Epithelial cell of prostate (primary cell): Measurements from ENCODE around the gene SMIM21.

Experiments
- DNase-seq: peaks from one replicate; pipeline ENCODE4 v3.0.0-alpha.2; 2011; ENCODE audit warnings: low read depth, low spot score
- H3K27ac ChIP-seq: fragments of 450-650 bp; 2 replicates; pipeline ENCODE4 v1.5.1; 2017; ENCODE audit warnings: mild to moderate bottlenecking

Gene SMIM21

GRCh38 chr18:75384144-75384543 lies 43.4 kb downstream of the SMIM21 start:
- no peak for DNase-seq
- no peak overlapping the region for H3K27ac ChIP-seq

DNA sequence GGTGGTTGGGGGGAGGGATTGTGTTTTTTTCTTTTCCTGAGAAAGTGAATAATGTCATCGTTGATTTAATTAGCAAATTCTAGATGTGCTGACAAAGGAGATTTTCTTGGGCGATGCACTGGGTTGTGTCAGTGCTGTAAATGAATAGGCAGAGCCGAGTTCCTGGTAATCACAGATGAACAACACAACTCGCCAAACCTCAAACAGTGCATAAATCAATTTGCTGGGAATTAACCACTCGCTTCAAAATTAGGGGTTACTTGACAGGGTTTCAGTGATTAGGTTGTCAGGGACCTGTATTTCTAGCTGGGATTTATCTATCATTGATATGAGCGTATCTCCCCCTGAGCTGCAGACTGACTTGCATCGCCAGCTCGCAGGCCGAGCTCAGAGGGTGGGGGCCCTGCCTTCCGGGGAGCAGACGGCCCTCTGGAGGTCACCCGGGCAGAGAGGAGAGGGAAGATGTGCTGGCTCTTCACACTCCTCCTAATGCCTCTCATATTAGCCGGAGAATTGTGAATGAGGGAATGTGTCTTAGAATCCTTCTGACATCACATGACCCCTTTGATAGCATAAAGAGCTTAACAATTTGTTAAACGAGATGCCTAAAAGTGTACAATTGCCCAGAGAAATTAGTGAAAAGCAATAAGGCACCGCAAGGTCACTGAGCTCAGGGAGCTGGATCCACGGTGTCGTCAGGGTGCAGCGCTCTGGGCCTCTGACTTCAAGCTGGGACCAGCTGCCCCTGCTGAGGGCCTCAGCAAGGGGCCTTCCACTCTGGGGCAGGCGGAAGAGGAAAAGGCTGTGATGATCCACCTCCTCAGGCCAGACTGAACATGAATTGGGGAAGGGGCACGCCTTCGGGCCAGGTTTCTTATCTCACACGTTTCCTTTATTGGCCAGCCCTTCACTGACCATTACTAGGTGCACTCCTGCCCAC lies 48.9 kb downstream of the SMIM21 start:
- DNase-seq: no peak
- H3K27ac ChIP-seq: no peak overlapping the region

GRCh38 chr18:75377926-75378325 lies 49.6 kb downstream of the SMIM21 start:
- no peak for DNase-seq
- no peak overlapping the region for H3K27ac ChIP-seq

- H3K27ac ChIP-seq: no peak overlapping the region
- DNase-seq: no peak
These were observed 50.2 kb downstream of the SMIM21 start for GRCh38 chr18:75377258-75377657.

GRCh38 chr18:75376004-75376403 lies 51.5 kb downstream of the SMIM21 start:
- H3K27ac ChIP-seq: no peak overlapping the region
- DNase-seq: peak; percentile 5

- DNase-seq: no peak
- H3K27ac ChIP-seq: no peak overlapping the region
These were observed 52.2 kb downstream of the SMIM21 start for GRCh38 chr18:75375341-75375740.

DNA sequence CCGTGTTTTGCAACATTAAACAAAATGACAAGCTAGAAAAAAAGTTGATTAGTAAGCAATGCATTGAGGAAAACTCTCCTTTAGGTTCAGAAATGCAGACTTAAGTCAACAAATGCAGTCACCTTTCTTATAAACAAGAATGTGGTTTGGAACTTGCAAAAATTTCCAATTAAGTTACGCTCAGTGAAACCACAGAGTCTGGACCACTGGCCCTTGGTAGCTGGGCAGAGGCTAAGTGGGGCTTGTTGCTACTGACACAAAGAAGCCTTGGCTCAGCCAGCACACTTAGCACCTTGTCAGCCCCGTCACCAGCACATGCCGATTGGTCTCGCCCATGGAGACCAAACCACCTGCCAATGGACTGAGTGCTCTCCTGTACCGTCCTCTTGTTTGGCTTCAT lies 53.0 kb downstream of the SMIM21 start:
- H3K27ac ChIP-seq: no peak overlapping the region
- DNase-seq: no peak

- no peak overlapping the region for H3K27ac ChIP-seq
- DNase-seq: no peak
These were observed 58.3 kb downstream of the SMIM21 start for GRCh38 chr18:75369026-75369721.

GRCh38 chr18:75365837-75366236 lies 61.7 kb downstream of the SMIM21 start:
- no peak for DNase-seq
- H3K27ac ChIP-seq: no peak overlapping the region

- DNase-seq: no peak
- H3K27ac ChIP-seq: no peak overlapping the region
These were observed 62.3 kb downstream of the SMIM21 start for GRCh38 chr18:75365254-75365629.

- no peak for DNase-seq
- no peak overlapping the region for H3K27ac ChIP-seq
These were observed 62.8 kb downstream of the SMIM21 start for GRCh38 chr18:75364512-75365253.

GRCh38 chr18:75363446-75364225 lies 63.9 kb downstream of the SMIM21 start:
- no peak for DNase-seq
- no peak overlapping the region for H3K27ac ChIP-seq

GRCh38 chr18:75362435-75362834 lies 65.1 kb downstream of the SMIM21 start:
- no peak for DNase-seq
- H3K27ac ChIP-seq: no peak overlapping the region

- DNase-seq: no peak
- no peak overlapping the region for H3K27ac ChIP-seq
These were observed 66.6 kb downstream of the SMIM21 start for GRCh38 chr18:75360941-75361340.

DNA sequence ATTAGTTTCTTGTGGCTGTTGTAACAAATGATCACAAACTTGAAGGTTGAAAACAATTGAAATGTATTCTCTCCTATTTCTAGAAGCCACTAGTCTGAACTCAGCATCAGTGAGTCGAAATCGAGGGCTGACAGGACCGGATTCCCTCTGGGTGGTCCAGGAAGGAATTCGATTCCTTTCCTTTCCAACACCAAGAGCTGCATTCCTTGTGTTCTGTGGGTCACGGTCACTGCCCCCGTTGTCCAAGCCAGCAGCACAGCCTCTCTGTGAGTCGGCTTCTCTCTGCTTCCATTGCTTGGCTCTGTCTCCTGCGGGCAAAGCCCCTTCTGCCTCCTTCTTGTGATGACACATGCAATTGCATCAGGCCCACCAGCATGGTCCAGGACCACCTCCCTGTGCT lies 67.3 kb downstream of the SMIM21 start:
- no peak overlapping the region for H3K27ac ChIP-seq
- DNase-seq: no peak
